GM21529 (cell line): ENCODE data around the gene ABCC2.
"Not testable (repeated sequence)": the region's sequence is repeated elsewhere in the genome, so short reads cannot be mapped to it uniquely, and the experiment has no call there.

Experiments
- ATAC-seq: cut with Tn5 transposase; IDR thresholded peaks from one replicate; pipeline ENCODE4 v1.9.1; 2021; ENCODE audit not compliant: unreplicated experiment

The ABCC2 gene

GRCh38 chr10:99807786-99808185 is 25.3 kb downstream of the ABCC2 start:
- no peak for ATAC-seq

- ATAC-seq = no peak
Observed at GRCh38 chr10:99808270-99808669, 25.8 kb downstream of the ABCC2 start.

- ATAC-seq = no peak
Observed at GRCh38 chr10:99809481-99809880, 27.0 kb downstream of the ABCC2 start.

GRCh38 chr10:99809931-99810615 is 27.6 kb downstream of the ABCC2 start:
- ATAC-seq = no peak

GRCh38 chr10:99812177-99812576 is 29.7 kb downstream of the ABCC2 start:
- no peak for ATAC-seq

GRCh38 chr10:99814143-99814542 is 31.7 kb downstream of the ABCC2 start:
- no peak for ATAC-seq

- no peak for ATAC-seq
Observed at GRCh38 chr10:99815621-99816020, 33.2 kb downstream of the ABCC2 start.

GRCh38 chr10:99827936-99828335 is 45.5 kb downstream of the ABCC2 start:
- ATAC-seq = no peak

GRCh38 chr10:99828464-99828863 is 46.0 kb downstream of the ABCC2 start:
- ATAC-seq = no peak

GRCh38 chr10:99832439-99832838 is 50.0 kb downstream of the ABCC2 start:
- no peak for ATAC-seq

GRCh38 chr10:99834410-99834809 is 52.0 kb downstream of the ABCC2 start:
- ATAC-seq = no peak

GRCh38 chr10:99835947-99836346 is 53.5 kb downstream of the ABCC2 start:
- no peak for ATAC-seq

- no peak for ATAC-seq
Observed at GRCh38 chr10:99836711-99837110, 54.3 kb downstream of the ABCC2 start.

GRCh38 chr10:99840859-99841258 is 58.4 kb downstream of the ABCC2 start:
- not testable (repeated sequence) for ATAC-seq

- no peak for ATAC-seq
Observed at GRCh38 chr10:99841746-99842145, 59.3 kb downstream of the ABCC2 start.

- no peak for ATAC-seq
Observed at GRCh38 chr10:99843310-99843709, 60.9 kb downstream of the ABCC2 start.

- no peak for ATAC-seq
Observed at GRCh38 chr10:99844433-99844955, 62.1 kb downstream of the ABCC2 start.

GRCh38 chr10:99845837-99846382 is 63.5 kb downstream of the ABCC2 start:
- peak; percentile 77 for ATAC-seq

GRCh38 chr10:99849057-99849456 is 66.6 kb downstream of the ABCC2 start:
- ATAC-seq = no peak

- no peak for ATAC-seq
Observed at GRCh38 chr10:99849536-99849935, 67.1 kb downstream of the ABCC2 start.

GRCh38 chr10:99850021-99850766 is 67.8 kb downstream of the ABCC2 start:
- no peak for ATAC-seq

- ATAC-seq = no peak
Observed at GRCh38 chr10:99850767-99851340, 68.4 kb downstream of the ABCC2 start.
